DOHH2 (cell line): ENCODE results near the gene SPECC1L.

Experiments used
- CTCF ChIP-seq: fragments of 200-600 bp; sonication (generic); IDR thresholded peaks from one replicate; pipeline ENCODE4 v1.5.1; 2014; ENCODE audit warnings: antibody characterized with exemption, mild to moderate bottlenecking, low read depth, low read length; ENCODE audit not compliant: poor library complexity, severe bottlenecking
- EZH2phosphoT487 ChIP-seq: fragments of 200-600 bp; sonication (generic); IDR thresholded peaks from 2 replicates; pipeline ENCODE4 v1.6.1; 2017; ENCODE audit warnings: borderline replicate concordance, mild to moderate bottlenecking, antibody characterized with exemption, low read length, moderate library complexity, mixed read lengths

GRCh38 chr22:24413736-24414385 is 143.2 kb downstream of the SPECC1L start:
- TF ChIP-seq CTCF: no peak
- no peak for TF ChIP-seq EZH2phosphoT487
